ENCODE measurements around the gene MARK3.

The MARK3 gene

DNA sequence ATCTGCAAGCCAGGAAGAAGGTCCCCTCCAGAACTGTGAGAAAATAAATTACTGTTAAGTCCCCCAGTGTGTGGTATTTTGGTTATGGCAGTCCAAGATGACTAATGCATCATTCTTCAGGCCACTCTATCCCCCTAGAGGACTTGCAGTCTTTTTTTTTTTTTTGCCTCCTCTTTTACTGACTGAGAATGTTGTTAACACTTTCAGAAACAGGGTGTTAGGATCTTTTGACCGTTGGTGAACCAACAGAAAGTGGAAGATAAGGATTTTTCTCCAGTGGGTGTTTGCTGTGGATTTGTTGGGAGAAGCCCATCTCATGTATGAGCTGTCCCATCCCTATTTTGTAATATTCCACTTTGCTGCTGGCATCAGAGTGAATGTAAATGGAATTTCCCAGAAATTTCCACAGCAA lies 37.8 kb downstream of the MARK3 start:
- TF ChIP-seq, protein P1, sequence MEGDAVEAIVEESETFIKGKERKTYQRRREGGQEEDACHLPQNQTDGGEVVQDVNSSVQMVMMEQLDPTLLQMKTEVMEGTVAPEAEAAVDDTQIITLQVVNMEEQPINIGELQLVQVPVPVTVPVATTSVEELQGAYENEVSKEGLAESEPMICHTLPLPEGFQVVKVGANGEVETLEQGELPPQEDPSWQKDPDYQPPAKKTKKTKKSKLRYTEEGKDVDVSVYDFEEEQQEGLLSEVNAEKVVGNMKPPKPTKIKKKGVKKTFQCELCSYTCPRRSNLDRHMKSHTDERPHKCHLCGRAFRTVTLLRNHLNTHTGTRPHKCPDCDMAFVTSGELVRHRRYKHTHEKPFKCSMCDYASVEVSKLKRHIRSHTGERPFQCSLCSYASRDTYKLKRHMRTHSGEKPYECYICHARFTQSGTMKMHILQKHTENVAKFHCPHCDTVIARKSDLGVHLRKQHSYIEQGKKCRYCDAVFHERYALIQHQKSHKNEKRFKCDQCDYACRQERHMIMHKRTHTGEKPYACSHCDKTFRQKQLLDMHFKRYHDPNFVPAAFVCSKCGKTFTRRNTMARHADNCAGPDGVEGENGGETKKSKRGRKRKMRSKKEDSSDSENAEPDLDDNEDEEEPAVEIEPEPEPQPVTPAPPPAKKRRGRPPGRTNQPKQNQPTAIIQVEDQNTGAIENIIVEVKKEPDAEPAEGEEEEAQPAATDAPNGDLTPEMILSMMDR (conservative IDR thresholded peaks at IDR 0.05; ENCODE audit: low read depth, low read length) = no peak
- H3K4me3 ChIP-seq (ENCODE audit: low read length) = no peak overlapping the region
- DNase-seq (ENCODE audit: low read depth) = no peak

DNA sequence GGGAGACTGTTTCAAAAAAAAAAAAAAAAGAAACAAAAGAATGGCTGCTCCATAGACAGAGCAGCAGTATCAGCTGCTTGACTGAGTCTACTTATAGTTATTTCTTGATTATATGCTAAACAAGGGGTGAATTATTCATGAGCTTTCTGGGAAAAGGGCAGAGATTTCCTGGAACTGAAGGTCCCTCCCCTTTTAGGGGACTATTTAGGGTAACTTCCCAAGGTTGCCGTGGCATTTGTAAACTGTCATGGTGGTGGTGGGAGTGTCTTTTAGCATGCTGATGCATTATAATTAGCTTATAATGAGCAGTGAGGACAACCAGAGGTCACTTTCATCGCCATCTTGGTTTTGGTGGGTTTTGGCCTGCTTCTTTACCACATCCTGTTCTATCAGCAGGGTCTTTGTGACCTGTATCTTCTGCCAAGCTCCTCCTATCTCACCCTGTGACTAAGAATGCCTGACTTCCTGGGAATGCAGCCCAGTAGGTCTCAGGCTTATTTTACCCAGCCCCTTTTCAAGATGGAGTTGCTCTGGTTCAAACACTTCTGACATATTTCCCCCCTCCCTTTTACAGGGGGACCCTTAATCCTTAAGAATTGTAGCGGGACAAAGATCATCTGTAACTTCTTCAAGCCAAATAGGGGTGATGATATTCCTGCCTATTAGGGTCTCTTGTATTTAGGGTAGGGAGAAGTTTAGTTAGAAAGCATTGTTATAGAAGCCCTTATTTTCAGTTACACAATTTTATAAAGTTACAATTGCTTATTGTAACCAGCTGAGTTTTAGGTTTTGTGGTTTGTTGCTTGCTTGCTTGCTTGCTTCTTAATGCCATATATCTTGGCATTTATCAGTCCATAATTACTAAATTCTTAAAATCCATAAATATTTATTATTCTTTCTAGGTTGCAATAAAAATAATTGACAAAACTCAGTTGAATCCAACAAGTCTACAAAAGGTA lies 42.5 kb downstream of the MARK3 start:
- TF ChIP-seq, protein P1 (conservative IDR thresholded peaks at IDR 0.05; ENCODE audit: low read depth, low read length) = no peak
- H3K4me3 ChIP-seq (ENCODE audit: low read length) = no peak overlapping the region
- DNase-seq (ENCODE audit: low read depth) = no peak

DNA sequence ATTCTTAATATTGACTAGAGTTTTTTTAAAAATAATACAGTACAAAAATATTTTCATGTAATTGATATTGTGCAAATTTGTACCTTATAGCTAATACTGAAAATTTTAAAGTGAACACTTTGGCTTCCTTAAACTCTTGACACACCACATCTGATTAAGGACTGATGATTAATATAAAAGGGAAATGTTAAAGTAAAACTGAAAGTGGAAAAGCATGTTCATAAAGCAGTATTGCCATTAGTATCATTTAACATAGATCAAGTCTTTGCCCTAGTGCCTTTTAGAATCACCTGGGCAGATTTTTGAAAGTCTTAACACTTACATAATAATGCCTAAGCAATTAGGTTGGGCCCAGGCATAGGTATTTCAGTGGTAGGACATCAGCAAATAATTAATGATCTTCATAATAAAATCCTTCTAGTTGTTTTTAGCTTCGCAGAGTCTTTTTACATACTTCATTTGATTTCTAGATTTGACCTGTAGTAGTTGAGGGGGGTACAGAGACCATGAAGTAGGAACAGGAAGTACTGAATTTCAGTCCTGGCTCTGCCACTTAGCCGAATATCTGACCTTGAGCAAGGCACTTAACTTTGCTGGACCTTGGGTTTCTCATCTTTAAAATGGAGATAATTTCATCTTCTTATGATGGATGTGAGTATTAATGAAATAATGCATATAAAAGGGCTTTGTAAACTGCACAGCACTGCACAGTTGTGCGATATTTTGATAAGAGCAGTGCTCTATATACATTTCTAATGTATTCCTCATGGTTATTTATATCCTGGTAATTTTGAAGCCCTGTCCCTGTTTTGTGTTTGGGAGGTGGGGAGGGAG lies 43.7 kb downstream of the MARK3 start:
- DNase-seq (ENCODE audit: low read depth) = no peak
- TF ChIP-seq, protein P1 (conservative IDR thresholded peaks at IDR 0.05; ENCODE audit: low read depth, low read length) = no peak
- no peak overlapping the region for H3K4me3 ChIP-seq (ENCODE audit: low read length)

DNA sequence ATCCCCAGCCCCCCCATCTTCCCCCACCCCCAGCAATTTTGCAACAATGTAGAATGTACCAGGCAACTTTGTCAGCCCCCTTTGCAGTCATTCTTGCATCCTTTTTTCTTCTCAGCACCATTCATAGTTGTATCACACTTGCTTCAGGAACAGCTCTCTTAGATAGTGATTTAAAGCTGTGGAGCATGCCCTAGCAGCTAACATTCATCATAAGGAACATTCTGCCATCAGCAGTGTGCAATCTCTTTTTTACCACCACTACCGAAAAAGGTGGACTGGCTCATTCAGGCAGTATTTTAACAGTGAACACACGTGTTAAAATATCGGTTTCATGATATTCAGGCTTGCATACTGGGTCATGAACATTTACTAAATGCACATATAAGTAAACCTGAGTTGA lies 45.1 kb downstream of the MARK3 start:
- no peak for DNase-seq (ENCODE audit: low read depth)
- TF ChIP-seq, protein P1 (conservative IDR thresholded peaks at IDR 0.05; ENCODE audit: low read depth, low read length) = no peak
- H3K4me3 ChIP-seq (ENCODE audit: low read length) = no peak overlapping the region

DNA sequence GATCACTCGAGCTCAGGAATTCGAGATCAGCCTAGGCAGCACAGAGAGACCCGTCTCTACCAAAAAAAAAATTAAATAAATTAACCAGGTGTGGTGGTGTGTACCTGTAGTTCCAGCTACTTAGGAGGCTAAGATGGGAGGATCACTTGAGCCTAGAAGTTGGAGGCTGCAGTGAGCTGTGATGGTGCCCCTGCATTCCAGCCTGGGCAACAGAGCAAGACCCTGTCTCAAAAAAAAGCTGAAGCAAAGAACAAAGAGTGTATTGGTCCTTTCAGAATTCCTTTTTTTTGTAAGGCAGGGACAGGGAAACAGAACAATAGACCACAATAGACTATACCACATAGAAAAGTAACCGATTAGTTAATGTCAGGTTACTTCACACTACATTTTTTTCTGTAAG lies 47.4 kb downstream of the MARK3 start:
- no peak overlapping the region for H3K4me3 ChIP-seq (ENCODE audit: low read length)
- no peak for DNase-seq (ENCODE audit: low read depth)
- TF ChIP-seq, protein P1 (conservative IDR thresholded peaks at IDR 0.05; ENCODE audit: low read depth, low read length) = no peak

DNA sequence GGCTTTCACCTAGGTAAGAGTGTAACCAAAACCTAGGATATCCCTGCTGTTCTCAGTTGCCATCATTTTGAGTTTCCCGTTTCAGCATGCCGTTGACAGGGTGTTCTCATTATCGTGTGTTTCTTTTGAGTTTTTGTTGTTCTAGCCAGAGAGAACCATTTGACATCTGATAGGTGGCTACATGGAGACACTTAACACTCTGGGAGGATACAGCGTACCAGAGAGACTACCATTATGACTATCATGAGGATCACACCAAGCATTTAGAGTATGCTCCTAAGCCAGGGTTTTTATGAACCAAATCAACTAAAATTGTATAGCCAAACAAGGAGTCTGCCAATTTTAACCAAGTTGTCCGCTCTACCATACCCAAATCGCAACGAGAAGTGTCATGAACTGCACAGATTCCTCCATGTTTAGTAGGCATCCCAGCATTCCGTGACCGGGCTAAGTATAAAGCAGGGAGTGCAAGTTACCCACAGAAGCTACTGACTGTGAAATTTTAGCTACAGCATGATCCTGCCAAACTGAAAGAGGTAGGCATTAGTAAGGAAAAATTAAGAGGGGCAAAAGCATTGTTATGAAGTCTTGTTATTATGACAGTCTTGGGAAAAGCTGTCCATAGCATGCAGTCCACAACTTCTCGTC lies 48.8 kb downstream of the MARK3 start:
- TF ChIP-seq, protein P1 (conservative IDR thresholded peaks at IDR 0.05; ENCODE audit: low read depth, low read length) = no peak
- DNase-seq (ENCODE audit: low read depth) = no peak

More for the DNA sequence above, 48.8 kb downstream of the MARK3 start:
- H3K4me3 ChIP-seq (ENCODE audit: low read length) = no peak overlapping the region
